Epithelial cell of proximal tubule (primary cell): Measurements from ENCODE around the gene MLIP. TPM values are rescaled to one million over a fixed set of nuclear protein-coding genes. Genes with fewer than 3 reads are reported as not detected.
"Not testable (repeated sequence)": the region's sequence is repeated elsewhere in the genome, so short reads cannot be mapped to it uniquely, and the experiment has no call there.

ENCODE experiments used
- DNase-seq: peaks from one replicate; pipeline ENCODE4 v3.0.0-alpha.2; 2011; ENCODE audit warnings: low read depth
- H3K4me3 ChIP-seq: 2 replicates; pipeline ENCODE4 v1.5.1; 2011; ENCODE audit warnings: low read depth, mild to moderate bottlenecking, low read length
- CTCF ChIP-seq: conservative IDR thresholded peaks from 2 replicates; pipeline ENCODE4 v1.5.1; 2012; ENCODE audit warnings: low read depth, mild to moderate bottlenecking, low read length
- total RNA-seq: library from RNA; depleted of rRNA; stranded (reverse); fragments of >200 nt; gene quantifications from 2 replicates; pipeline ENCODE4 v1.2.3, GENCODE V29; 2015

MLIP gene
- total RNA-seq, 1 donor from 2014 or later: not detected

GRCh38 chr6:54248994-54249393 lies 137.8 kb downstream of the MLIP start:
- DNase-seq: no peak
- H3K4me3 ChIP-seq: no peak overlapping the region
- TF ChIP-seq CTCF: no peak

- not testable (repeated sequence) for H3K4me3 ChIP-seq, DNase-seq
Observed at GRCh38 chr6:54249812-54250211, 138.6 kb downstream of the MLIP start.

GRCh38 chr6:54252496-54252895 lies 141.3 kb downstream of the MLIP start:
- TF ChIP-seq CTCF: no peak
- no peak for DNase-seq
- H3K4me3 ChIP-seq: no peak overlapping the region

- H3K4me3 ChIP-seq: no peak overlapping the region
- no peak for TF ChIP-seq CTCF
- no peak for DNase-seq
Observed at GRCh38 chr6:54252916-54253315, 141.7 kb downstream of the MLIP start.

- DNase-seq: no peak
- no peak for TF ChIP-seq CTCF
- H3K4me3 ChIP-seq: no peak overlapping the region
Observed at GRCh38 chr6:54254886-54255285, 143.6 kb downstream of the MLIP start.

GRCh38 chr6:54255886-54256285 lies 144.6 kb downstream of the MLIP start:
- DNase-seq: no peak
- H3K4me3 ChIP-seq: no peak overlapping the region
- no peak for TF ChIP-seq CTCF

- TF ChIP-seq CTCF: no peak
- no peak overlapping the region for H3K4me3 ChIP-seq
- no peak for DNase-seq
Observed at GRCh38 chr6:54260025-54260424, 148.8 kb downstream of the MLIP start.

- TF ChIP-seq CTCF: no peak
- H3K4me3 ChIP-seq: no peak overlapping the region
- DNase-seq: no peak
Observed at GRCh38 chr6:54262499-54262898, 151.3 kb downstream of the MLIP start.
